Spinal cord (tissue), 10 donors: Measurements from ENCODE around the gene BTBD3. TPM values are rescaled to one million over a fixed set of nuclear protein-coding genes. Genes with fewer than 3 reads are reported as not detected.
A peak's percentile ranks its signal among the peaks of the same experiment; 100 is the strongest.

Experiments
- DNase-seq, 6 donors: peaks; one replicate each; pipeline versions ENCODE4 v3.0.0 to v3.0.0-alpha.2; 2013 to 2015; ENCODE audit warnings: low spot score in 6 of 6, low read depth in 4 of 6
- H3K27ac ChIP-seq: one replicate; pipeline ENCODE4 v1.5.1; 2013; ENCODE audit warnings: low read depth, low read length, control low read depth
- H3K27me3 ChIP-seq: one replicate; pipeline ENCODE4 v1.6.1; 2013; ENCODE audit warnings: low read length; ENCODE audit not compliant: control insufficient read depth, insufficient read depth
- H3K36me3 ChIP-seq: one replicate; pipeline ENCODE4 v1.6.1; 2013; ENCODE audit warnings: low read length; ENCODE audit not compliant: control insufficient read depth, insufficient read depth
- H3K4me1 ChIP-seq: one replicate; pipeline ENCODE4 v1.6.1; 2013; ENCODE audit warnings: low read length; ENCODE audit not compliant: control insufficient read depth, insufficient read depth
- H3K4me3 ChIP-seq: one replicate; pipeline ENCODE4 v1.5.1; 2013; ENCODE audit warnings: low read depth, low read length, control low read depth
- H3K9me3 ChIP-seq: one replicate; pipeline ENCODE4 v1.6.1; 2013; ENCODE audit warnings: low read length; ENCODE audit not compliant: control insufficient read depth, insufficient read depth
- WGBS: methylation state at CpG from one replicate; pipeline ENCODE4 v1.1.5; 2013; ENCODE audit warnings: missing lambda C conversion rate; ENCODE audit not compliant: insufficient coverage; 5-methylcytosine and 5-hydroxymethylcytosine counted together
- long read RNA-seq, 4 donors: transcript quantifications; one replicate each; lab custom pipeline, GENCODE V29; 2026
- polyA plus RNA-seq, 2 donors: library from polyadenylated mRNA; unstranded; fragments of 120-200 nt; gene quantifications; one replicate each; pipeline ENCODE4 v1.2.1, GENCODE V29; 2013; ENCODE audit not compliant: insufficient read length in 2 of 2
- total RNA-seq, 2 donors: library from RNA; depleted of rRNA in 1 of 2; stranded (reverse); fragments of 120-200 nt in 1 of 2; fragments of >200 nt in 1 of 2; gene quantifications; one replicate each; pipeline versions ENCODE4 v1.2.3 to v1.2.4, GENCODE V29; 2013 to 2014
- donor health status: healthy.

The BTBD3 gene
- 100 to 1,000 TPM in 1 of 2 donors, 10 to 100 TPM in 1; 74.4 to 152 TPM for total RNA-seq
- polyA plus RNA-seq = 10 to 100 TPM; 72.8 to 99.2 TPM
- long read RNA-seq, donor 1, full-length matches to known transcripts = 28 of 28 reads
- long read RNA-seq, donor 1, partial matches to known transcripts = 0 of 28 reads
- long read RNA-seq, donor 1, other reads (novel, unspliced or antisense) = 0 of 28 reads
- long read RNA-seq, donor 2, full-length matches to known transcripts = 11 of 11 reads
- long read RNA-seq, donor 2, partial matches to known transcripts = 0 of 11 reads
- long read RNA-seq, donor 2, other reads (novel, unspliced or antisense) = 0 of 11 reads
- long read RNA-seq, donor 3, full-length matches to known transcripts = 20 of 20 reads
- long read RNA-seq, donor 3, partial matches to known transcripts = 0 of 20 reads
- long read RNA-seq, donor 3, other reads (novel, unspliced or antisense) = 0 of 20 reads
- long read RNA-seq, donor 4, full-length matches to known transcripts = 18 of 24 reads
- long read RNA-seq, donor 4, partial matches to known transcripts = 6 of 24 reads
- long read RNA-seq, donor 4, other reads (novel, unspliced or antisense) = 0 of 24 reads

- Histone ChIP-seq H3K27ac (peak within 1 kb of the TSS; percentile 82), H3K36me3 (peaks cover 2% of the 10 kb centered on the region), H3K4me3 (peak within 1 kb of the TSS; percentile 43), H3K27me3 (no peaks in the 10 kb centered on the region), H3K4me1 (peaks cover 5% of the 10 kb centered on the region), H3K9me3 (no peaks in the 10 kb centered on the region)
- DNase-seq = peak in 4 of 6 donors; percentile 60 to 93 (median 76)
- WGBS = 0% methylated on average over 4 of the region's 4 CpGs
Observed at GRCh38 chr20:11917663-11918062, at the start of gene BTBD3. Gene BTBD3 (plus strand): TSS chr20:11917893. CDS start chr20:11918276, 383 bp downstream.

GRCh38 chr20:11869641-11870040 is 48.1 kb upstream of the BTBD3 start:
- no peaks in the 10 kb centered on the region for H3K9me3 ChIP-seq
- no peaks in the 10 kb centered on the region for H3K4me1 ChIP-seq
- no peak for DNase-seq
- H3K36me3 ChIP-seq = no peaks in the 10 kb centered on the region
- no peak overlapping the region for H3K27ac ChIP-seq
- H3K4me3 ChIP-seq = no peak overlapping the region
- no peaks in the 10 kb centered on the region for H3K27me3 ChIP-seq

GRCh38 chr20:11870411-11870810 is 47.3 kb upstream of the BTBD3 start:
- Histone ChIP-seq H3K4me1 (no peaks in the 10 kb centered on the region), H3K27ac (no peak overlapping the region), H3K9me3 (no peaks in the 10 kb centered on the region), H3K4me3 (no peak overlapping the region), H3K27me3 (no peaks in the 10 kb centered on the region), H3K36me3 (no peaks in the 10 kb centered on the region)
- WGBS = no CpG with 5 or more reads among the region's 3 CpGs
- DNase-seq = no peak

GRCh38 chr20:11876555-11876954 is 41.1 kb upstream of the BTBD3 start:
- Histone ChIP-seq H3K27ac (no peak overlapping the region), H3K4me1 (no peaks in the 10 kb centered on the region), H3K27me3 (no peaks in the 10 kb centered on the region), H3K9me3 (no peaks in the 10 kb centered on the region), H3K4me3 (no peak overlapping the region), H3K36me3 (no peaks in the 10 kb centered on the region)
- no peak for DNase-seq

- Histone ChIP-seq H3K27ac (no peak overlapping the region), H3K9me3 (no peaks in the 10 kb centered on the region), H3K4me3 (no peak overlapping the region), H3K27me3 (no peaks in the 10 kb centered on the region), H3K36me3 (no peaks in the 10 kb centered on the region), H3K4me1 (no peaks in the 10 kb centered on the region)
- DNase-seq = no peak
- 71% methylated on average over 3 of the region's 4 CpGs for WGBS
Observed at GRCh38 chr20:11880680-11881079, 37.0 kb upstream of the BTBD3 start.

- H3K4me3 ChIP-seq = no peak overlapping the region
- H3K27me3 ChIP-seq = no peaks in the 10 kb centered on the region
- no peak for DNase-seq
- H3K27ac ChIP-seq = no peak overlapping the region
- H3K36me3 ChIP-seq = no peaks in the 10 kb centered on the region
- H3K4me1 ChIP-seq = no peaks in the 10 kb centered on the region
- no peaks in the 10 kb centered on the region for H3K9me3 ChIP-seq
- WGBS = 80% methylated on average over 1 of the region's 4 CpGs
Observed at GRCh38 chr20:11881449-11881848, 36.2 kb upstream of the BTBD3 start.

- DNase-seq = no peak
Observed at GRCh38 chr20:11882651-11883050, 35.0 kb upstream of the BTBD3 start.

GRCh38 chr20:11888648-11889047 is 29.0 kb upstream of the BTBD3 start:
- DNase-seq = no peak
- Histone ChIP-seq H3K9me3 (no peaks in the 10 kb centered on the region), H3K27me3 (no peaks in the 10 kb centered on the region), H3K27ac (no peak overlapping the region), H3K4me3 (no peak overlapping the region), H3K4me1 (no peaks in the 10 kb centered on the region), H3K36me3 (no peaks in the 10 kb centered on the region)
- WGBS = no CpG with 5 or more reads among the region's 1 CpG

More at GRCh38 chr20:11882651-11883050, 35.0 kb upstream of the BTBD3 start:
- H3K36me3 ChIP-seq = no peaks in the 10 kb centered on the region
- no peaks in the 10 kb centered on the region for H3K4me1 ChIP-seq
- no peak overlapping the region for H3K4me3 ChIP-seq
- no peak overlapping the region for H3K27ac ChIP-seq
- no peaks in the 10 kb centered on the region for H3K27me3 ChIP-seq
- no peaks in the 10 kb centered on the region for H3K9me3 ChIP-seq
- WGBS = 100% methylated on average over 1 of the region's 7 CpGs

GRCh38 chr20:11890331-11891076 is 27.2 kb upstream of the BTBD3 start:
- WGBS = under 1% methylated on average over 66 of the region's 69 CpGs
- H3K4me1 ChIP-seq = no peaks in the 10 kb centered on the region
- H3K27me3 ChIP-seq = no peaks in the 10 kb centered on the region

More at GRCh38 chr20:11890331-11891076, 27.2 kb upstream of the BTBD3 start:
- Histone ChIP-seq H3K4me3 (peak overlapping the region; percentile 76), H3K36me3 (no peaks in the 10 kb centered on the region), H3K9me3 (no peaks in the 10 kb centered on the region), H3K27ac (peak overlapping the region; percentile 92)
- peak; percentile 80 to 98 (median 92) for DNase-seq
